CD14-positive monocyte (primary cell): ENCODE results near the gene ZIC5. TPM values are rescaled to one million over a fixed set of nuclear protein-coding genes. Genes with fewer than 3 reads are reported as not detected.

Source experiments
- DNase-seq, 3 donors: peaks; one replicate each; pipeline ENCODE4 v3.0.0-alpha.2; 2011 to 2022
- H2AFZ ChIP-seq: 2 replicates; pipeline ENCODE4 v1.6.0; 2012; ENCODE audit warnings: mild to moderate bottlenecking, low read depth, low read length, inconsistent platforms; ENCODE audit not compliant: insufficient read depth, poor library complexity, severe bottlenecking
- H3K27ac ChIP-seq, 2 donors: 1 replicate in 1 of 2; 2 replicates in 1 of 2; pipeline ENCODE4 v1.5.1; 2012 to 2013; ENCODE audit warnings: low read length in 2 of 2, control low read depth in 1 of 2, inconsistent platforms in 1 of 2, low read depth in 1 of 2, mild to moderate bottlenecking in 1 of 2
- H3K27me3 ChIP-seq, 2 donors: one replicate each; pipeline versions ENCODE4 v1.6.0 to v1.6.1; 2011 to 2013; ENCODE audit warnings: low read length in 2 of 2; ENCODE audit not compliant: control insufficient read depth in 2 of 2, insufficient read depth in 2 of 2
- H3K36me3 ChIP-seq, 2 donors: replicated peaks in 1 of 2; 1 replicate in 1 of 2; 2 replicates in 1 of 2; pipeline versions ENCODE4 v1.5.1 to v1.6.1; 2012 to 2013; ENCODE audit warnings: low read length in 2 of 2, control low read depth in 1 of 2, inconsistent platforms in 1 of 2, mild to moderate bottlenecking in 1 of 2; ENCODE audit not compliant: insufficient read depth in 2 of 2, control insufficient read depth in 1 of 2
- H3K4me1 ChIP-seq, 2 donors: 1 replicate in 1 of 2; 2 replicates in 1 of 2; pipeline versions ENCODE4 v1.5.1 to v1.6.1; 2012 to 2013; ENCODE audit warnings: low read length in 2 of 2, control low read depth in 1 of 2, inconsistent platforms in 1 of 2, mild to moderate bottlenecking in 1 of 2, moderate library complexity in 1 of 2; ENCODE audit not compliant: insufficient read depth in 2 of 2, control insufficient read depth in 1 of 2
- H3K4me2 ChIP-seq: replicated peaks from 2 replicates; pipeline ENCODE3; 2012; ENCODE audit warnings: low read length, moderate library complexity, mild to moderate bottlenecking; ENCODE audit not compliant: poor library complexity, severe bottlenecking; ENCODE audit errors: extremely low read depth
- H3K4me3 ChIP-seq, 3 experiments: fragments of 200-600 bp in 1 of 3; sonication (generic) in 1 of 3; replicated peaks in 1 of 3; 1 replicate in 2 of 3; 2 replicates in 1 of 3; pipeline ENCODE4 v1.5.1; 2011 to 2013; ENCODE audit warnings: low read length in 3 of 3, mild to moderate bottlenecking in 3 of 3, control low read depth in 2 of 3, low read depth in 2 of 3, inconsistent platforms in 1 of 3, moderate library complexity in 1 of 3
- H3K79me2 ChIP-seq: 2 replicates; pipeline ENCODE4 v1.6.0; 2012; ENCODE audit warnings: mild to moderate bottlenecking, control low read depth, inconsistent platforms, low read length, moderate library complexity; ENCODE audit not compliant: insufficient read depth
- H3K9ac ChIP-seq: 2 replicates; pipeline ENCODE4 v1.6.0; 2017; ENCODE audit warnings: low read length, mild to moderate bottlenecking; ENCODE audit not compliant: insufficient read depth, poor library complexity, severe bottlenecking
- H3K9me3 ChIP-seq, 2 donors: replicated peaks in 1 of 2; 1 replicate in 1 of 2; 2 replicates in 1 of 2; pipeline versions ENCODE4 v1.5.1 to v1.6.1; 2012 to 2013; ENCODE audit warnings: low read length in 2 of 2, control low read depth in 1 of 2; ENCODE audit not compliant: control insufficient read depth in 1 of 2, insufficient read depth in 1 of 2
- H4K20me1 ChIP-seq: 2 replicates; pipeline ENCODE4 v1.6.0; 2012; ENCODE audit warnings: mild to moderate bottlenecking, low read length, control low read depth, moderate library complexity; ENCODE audit not compliant: insufficient read depth
- H3K27ac Mint-ChIP-seq, 7 donors: one replicate each; pipeline ENCODE4 v1.8.0; 2020; ENCODE audit warnings: mild to moderate bottlenecking in 7 of 7, mixed read lengths in 7 of 7, moderate library complexity in 6 of 7, inconsistent platforms in 2 of 7
- H3K27me3 Mint-ChIP-seq, 3 donors: one replicate each; pipeline ENCODE4 v1.8.0; 2021 to 2022; ENCODE audit warnings: low read depth in 3 of 3, mild to moderate bottlenecking in 3 of 3, mixed read lengths in 3 of 3, moderate library complexity in 3 of 3, inconsistent platforms in 1 of 3
- H3K36me3 Mint-ChIP-seq, 2 donors: one replicate each; pipeline ENCODE4 v1.8.0; 2020; ENCODE audit warnings: mixed read lengths in 2 of 2, inconsistent platforms in 1 of 2, mild to moderate bottlenecking in 1 of 2
- H3K4me1 Mint-ChIP-seq: one replicate; pipeline ENCODE4 v1.8.0; 2020; ENCODE audit warnings: mild to moderate bottlenecking, mixed read lengths
- H3K4me3 Mint-ChIP-seq, 2 donors: one replicate each; pipeline ENCODE4 v1.8.0; 2020; ENCODE audit warnings: mild to moderate bottlenecking in 2 of 2, mixed read lengths in 2 of 2, moderate library complexity in 1 of 2
- H3K9me3 Mint-ChIP-seq, 7 donors: one replicate each; pipeline ENCODE4 v1.8.0; 2020 to 2022; ENCODE audit warnings: mixed read lengths in 7 of 7, mild to moderate bottlenecking in 6 of 7, moderate library complexity in 6 of 7, inconsistent platforms in 2 of 7
- CTCF ChIP-seq: fragments of 200-600 bp; IDR thresholded peaks from one replicate; pipeline ENCODE4 v1.8.0; 2022; ENCODE audit warnings: antibody characterized with exemption, mild to moderate bottlenecking
- WGBS: methylation state at CpG from one replicate; pipeline ENCODE4 v1.1.5; 2013; ENCODE audit warnings: missing lambda C conversion rate; ENCODE audit not compliant: insufficient coverage; 5-methylcytosine and 5-hydroxymethylcytosine counted together
- intact Hi-C, 2 donors: fragments of 100-400 bp; cut with micrococcal nuclease; formaldehyde crosslinking; loops; one replicate each; pipeline versions ENCODE4 v1.15.0 to v1.15.1; 2023
- polyA plus RNA-seq, 3 donors: library from polyadenylated mRNA; depleted of rRNA in 1 of 3; unstranded in 2 of 3; stranded (reverse) in 1 of 3; fragments of 300-500 nt in 2 of 3; fragments of >200 nt in 1 of 3; fragmentation: Illumina TruSeq in 2 of 3; gene quantifications; 1 replicate in 2 of 3; 2 replicates in 1 of 3; pipeline ENCODE4 v1.2.3, GENCODE V29; 2012 to 2021

The ZIC5 gene
- polyA plus RNA-seq, 3 donors: not detected

- TF ChIP-seq CTCF: no peak
- Histone ChIP-seq H3K79me2 (no peaks in the 10 kb centered on the region), H3K4me2 (no peak overlapping the region), H3K9me3 (peaks cover 16 to 59% of the 10 kb centered on the region in 2 donors), H3K9ac (no peak overlapping the region), H3K27ac (no peak overlapping the region), H3K27me3 (peaks cover 71 to 83% of the 10 kb centered on the region in 2 donors), H3K36me3 (no peaks in the 10 kb centered on the region), H3K4me1 (peaks cover 15 to 35% of the 10 kb centered on the region in 2 donors), H3K4me3 (no peak overlapping the region), H2AFZ (no peak overlapping the region), H4K20me1 (no peaks in the 10 kb centered on the region)
- Mint-ChIP-seq H3K27me3 (peaks cover 72 to 94% (median 80%) of the 10 kb centered on the region in 3 donors), H3K4me1 (peaks cover 27% of the 10 kb centered on the region), H3K4me3 (peak overlapping the region in 1 of 2 donors; percentile 74), H3K9me3 (peaks cover 0 to 44% (median 23%) of the 10 kb centered on the region in 7 donors), H3K36me3 (peaks cover 5 to 9% of the 10 kb centered on the region in 2 donors), H3K27ac (no peak overlapping the region)
- 4% methylated on average over 36 of the region's 44 CpGs for WGBS
- no peak for DNase-seq
- intact Hi-C loops: no loop called here
Measured at GRCh38 chr13:99984461-99985240, 13.1 kb upstream of the ZIC5 start.

- Mint-ChIP-seq H3K27me3 (peaks cover 72 to 94% (median 80%) of the 10 kb centered on the region in 3 donors), H3K4me3 (peak overlapping the region in 1 of 2 donors; percentile 74), H3K9me3 (peaks cover 0 to 42% (median 21%) of the 10 kb centered on the region in 7 donors), H3K27ac (peak overlapping the region in 1 of 7 donors; percentile 57), H3K36me3 (peaks cover 8 to 9% of the 10 kb centered on the region in 2 donors), H3K4me1 (peaks cover 26% of the 10 kb centered on the region)
- no peak overlapping the region for H3K4me3 ChIP-seq
- H3K27me3 ChIP-seq: peaks cover 73 to 83% of the 10 kb centered on the region in 2 donors
- 8% methylated on average over 29 of the region's 42 CpGs for WGBS
- TF ChIP-seq CTCF: no peak
- no peak overlapping the region for H3K4me2 ChIP-seq
- H3K27ac ChIP-seq: no peak overlapping the region
- no peak overlapping the region for H2AFZ ChIP-seq
- no peaks in the 10 kb centered on the region for H4K20me1 ChIP-seq
- intact Hi-C loops: no loop called here
- no peaks in the 10 kb centered on the region for H3K36me3 ChIP-seq
- peaks cover 15 to 38% of the 10 kb centered on the region in 2 donors for H3K4me1 ChIP-seq
- DNase-seq: peak in 1 of 3 donors; percentile 36
- no peaks in the 10 kb centered on the region for H3K79me2 ChIP-seq
- H3K9me3 ChIP-seq: peaks cover 16 to 59% of the 10 kb centered on the region in 2 donors
- no peak overlapping the region for H3K9ac ChIP-seq
Measured at GRCh38 chr13:99983499-99984401, 12.2 kb upstream of the ZIC5 start.
